Adrenal gland (tissue), 12 donors: ENCODE data around the gene COL16A1. TPM values are rescaled to one million over a fixed set of nuclear protein-coding genes. Genes with fewer than 3 reads are reported as not detected.

Source experiments
- DNase-seq, 7 donors: peaks; one replicate each; pipeline ENCODE4 v3.0.0-alpha.2; 2019 to 2020
- H3K27ac ChIP-seq, 5 donors: fragments of 200-600 bp; sonication (generic) in 4 of 5; 1 replicate in 3 of 5; 2 replicates in 2 of 5; pipeline versions ENCODE4 v1.5.1 to v1.8.0; 2016 to 2020; ENCODE audit warnings: mild to moderate bottlenecking in 1 of 5
- H3K27me3 ChIP-seq: fragments of 200-600 bp; 2 replicates; pipeline ENCODE4 v1.8.0; 2021
- H3K36me3 ChIP-seq, 2 donors: fragments of 200-600 bp; replicated peaks in 1 of 2; 1 replicate in 1 of 2; 2 replicates in 1 of 2; pipeline versions ENCODE4 v1.5.1 to v1.8.0; 2018 to 2022
- H3K4me1 ChIP-seq, 2 donors: fragments of 200-600 bp; replicated peaks in 1 of 2; 1 replicate in 1 of 2; 2 replicates in 1 of 2; pipeline versions ENCODE4 v1.5.1 to v1.8.0; 2018 to 2021
- H3K4me3 ChIP-seq, 4 donors: fragments of 200-600 bp; sonication (generic) in 3 of 4; one replicate each; pipeline ENCODE4 v1.5.1; 2016 to 2018
- H3K9me3 ChIP-seq, 3 donors: fragments of 200-600 bp; sonication (generic) in 1 of 3; replicated peaks in 1 of 3; 1 replicate in 2 of 3; 2 replicates in 1 of 3; pipeline versions ENCODE4 v1.5.1 to v1.8.0; 2016 to 2021
- CTCF ChIP-seq, 6 experiments: fragments of 450-650 bp in 4 of 6; fragments of 200-600 bp in 2 of 6; sonication (generic) in 1 of 6; IDR thresholded peaks; 1 replicate in 5 of 6; 2 replicates in 1 of 6; pipeline versions ENCODE4 v1.5.1 to v1.8.0; 2016 to 2021; ENCODE audit warnings: antibody characterized with exemption in 6 of 6, mild to moderate bottlenecking in 2 of 6, moderate library complexity in 1 of 6
- POLR2A ChIP-seq, 2 donors: fragments of 450-650 bp; IDR thresholded peaks; one replicate each; pipeline ENCODE4 v1.6.1; 2017; ENCODE audit warnings: antibody characterized with exemption in 2 of 2, mild to moderate bottlenecking in 2 of 2, moderate library complexity in 1 of 2
- WGBS, 4 donors: extraction: QIAGEN DNeasy Blood & Tissue Kit in 2 of 4; methylation state at CpG; one replicate each; pipeline versions ENCODE4 v1.1.5 to v1.1.7; 2013 to 2017; 5-methylcytosine and 5-hydroxymethylcytosine counted together
- intact Hi-C, 2 donors: fragments of 100-400 bp; cut with DNase I; formaldehyde crosslinking; loops; one replicate each; pipeline versions ENCODE4 v1.14.1 to v1.15.0; 2022 to 2023
- polyA plus RNA-seq, 3 donors: library from polyadenylated mRNA; stranded (reverse); fragments of 200-250 nt in 2 of 3; fragments of 350-450 nt in 1 of 3; fragmentation: Illumina TruSeq in 1 of 3; extraction: RNeasy Lipid Tissue Mini Kit (QIAGEN cat#74804) in 1 of 3; gene quantifications; one replicate each; pipeline ENCODE4 v1.2.3, GENCODE V29; 2013 to 2014
- total RNA-seq, 9 donors: library from RNA; depleted of rRNA in 4 of 9; stranded (reverse); fragments of >200 nt in 4 of 9; fragments of 120-200 nt in 1 of 9; fragmentation: NEBNext Ultra II Directional in 1 of 9; extraction: Animal tissue kit (Norgen Biotek cat#: 25700) in 1 of 9; gene quantifications; one replicate each; pipeline versions ENCODE4 v1.1.0 to v1.2.4, GENCODE V29; 2013 to 2023
- donor health status: healthy with polysubstance abuse.
- donor health status: Bipolar disorder and iron deficiency.
- donor health status: DM: yes; HTN: yes; CAD: no.
- donor health status: DM: no; HTN: no; CAD: no.
- donor health status: DM: no; HTN: no; CAD: no.
- donor health status: DM: yes; HTN: yes; CAD: no.

The COL16A1 gene
- total and polyA plus RNA-seq, 12 donors = 6.1 to 129 (median 26.9) TPM

DNA sequence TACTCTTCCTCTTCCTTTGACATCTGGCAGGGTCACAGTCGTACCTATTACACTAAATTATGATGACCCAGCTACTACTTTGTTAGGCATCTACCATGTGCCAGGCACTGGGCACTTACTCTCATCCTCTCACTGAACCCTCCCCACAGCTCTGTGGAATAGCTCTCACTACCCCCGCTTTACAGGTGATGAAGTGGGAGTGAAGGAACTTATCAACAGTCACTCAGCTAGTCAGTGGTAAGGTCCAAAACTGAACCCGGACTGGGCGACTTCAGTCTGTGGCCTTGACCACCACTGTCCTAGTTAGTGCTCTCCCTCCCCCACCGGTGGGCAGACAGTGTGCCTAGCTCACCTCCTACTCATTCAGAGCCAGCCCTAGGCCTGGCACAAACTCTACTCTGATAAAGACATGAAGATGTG is 48.0 kb upstream of the COL16A1 start:
- intact Hi-C loops = no loop called here
- H3K4me1 ChIP-seq = peaks cover 0 to 21% of the 10 kb centered on the region in 2 donors

GRCh38 chr1:31750858-31751510 is 47.2 kb upstream of the COL16A1 start:
- DNase-seq = no peak
- no peak overlapping the region for H3K27ac ChIP-seq
- H3K9me3 ChIP-seq = no peaks in the 10 kb centered on the region
- peaks cover 0 to 21% of the 10 kb centered on the region in 2 donors for H3K4me1 ChIP-seq
- TF ChIP-seq CTCF (IDR thresholded peaks at IDR 0.05) (no peak), POLR2A (IDR thresholded peaks at IDR 0.05) (no peak)
- no peaks in the 10 kb centered on the region for H3K27me3 ChIP-seq
- intact Hi-C loops = no loop called here
- H3K36me3 ChIP-seq = no peaks in the 10 kb centered on the region
- 58 to 81% (median 62%) methylated on average over 3 to 11 of the region's 11 CpGs for WGBS, 4 donors
- H3K4me3 ChIP-seq = no peak overlapping the region

More for the DNA sequence above, 48.0 kb upstream of the COL16A1 start:
- no peak for TF ChIP-seq CTCF (IDR thresholded peaks at IDR 0.05)
- TF ChIP-seq POLR2A (IDR thresholded peaks at IDR 0.05) = no peak
- 57 to 64% (median 60%) methylated on average over 5 of the region's 5 CpGs for WGBS, 4 donors
- no peak for DNase-seq
- Histone ChIP-seq H3K4me3 (no peak overlapping the region), H3K36me3 (no peaks in the 10 kb centered on the region), H3K27me3 (no peaks in the 10 kb centered on the region), H3K9me3 (no peaks in the 10 kb centered on the region), H3K27ac (no peak overlapping the region)

GRCh38 chr1:31749785-31750735 is 46.2 kb upstream of the COL16A1 start:
- WGBS, 4 donors = 70 to 87% (median 81%) methylated on average over 6 to 7 of the region's 7 CpGs
- peaks cover 0 to 22% of the 10 kb centered on the region in 2 donors for H3K4me1 ChIP-seq
- H3K27ac ChIP-seq = no peak overlapping the region
- no peaks in the 10 kb centered on the region for H3K9me3 ChIP-seq
- no peaks in the 10 kb centered on the region for H3K36me3 ChIP-seq
- H3K27me3 ChIP-seq = no peaks in the 10 kb centered on the region
- DNase-seq = no peak
- intact Hi-C loops = loop anchor here (5.0 kb wide), 1 partner anchor 88 kb away; no protein-coding TSS in a partner anchor
- no peak overlapping the region for H3K4me3 ChIP-seq
- TF ChIP-seq POLR2A (IDR thresholded peaks at IDR 0.05) (no peak), CTCF (IDR thresholded peaks at IDR 0.05) (no peak)

DNA sequence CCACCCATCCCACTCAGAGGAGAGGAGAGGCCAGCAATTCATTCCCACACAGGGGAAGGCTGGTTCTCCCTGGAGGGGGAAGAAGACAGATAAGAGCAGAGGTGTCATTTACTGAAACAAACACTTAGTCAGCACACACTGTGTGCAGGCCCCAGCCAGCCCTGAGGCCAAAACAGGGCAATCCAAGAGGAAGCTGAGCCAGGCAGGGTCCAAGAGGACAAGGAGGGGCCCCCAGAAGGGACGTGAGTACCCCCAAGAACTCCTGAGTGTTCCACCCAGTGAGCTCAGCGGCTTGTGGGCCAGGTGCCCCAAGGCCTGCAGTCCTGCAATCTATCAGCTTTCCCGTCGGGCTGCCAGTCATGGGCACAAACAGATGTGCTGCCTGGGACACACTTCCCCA is 44.5 kb upstream of the COL16A1 start:
- no peak for DNase-seq
- Histone ChIP-seq H3K27ac (no peak overlapping the region), H3K4me1 (peaks cover 0 to 11% of the 10 kb centered on the region in 2 donors), H3K4me3 (no peak overlapping the region), H3K36me3 (no peaks in the 10 kb centered on the region), H3K9me3 (no peaks in the 10 kb centered on the region), H3K27me3 (no peaks in the 10 kb centered on the region)
- intact Hi-C loops = loop anchor here (5.0 kb wide), 1 partner anchor 86 kb away; no protein-coding TSS in a partner anchor
- 54 to 76% (median 64%) methylated on average over 2 to 4 of the region's 4 CpGs for WGBS, 4 donors
- TF ChIP-seq POLR2A (IDR thresholded peaks at IDR 0.05) = no peak
- TF ChIP-seq CTCF (IDR thresholded peaks at IDR 0.05) = no peak
